Ishikawa (cell line): ENCODE results near the gene AGPS.

Experiments
- CEBPB ChIP-seq: IDR thresholded peaks from 2 replicates; pipeline ENCODE4 v1.6.1; 2012
- CREB1 ChIP-seq: IDR thresholded peaks from 2 replicates; pipeline ENCODE4 v1.6.1; 2012; ENCODE audit warnings: low read depth
- EGR1 ChIP-seq: IDR thresholded peaks from 2 replicates; pipeline ENCODE4 v1.6.1; 2012
- EP300 ChIP-seq: IDR thresholded peaks from 2 replicates; pipeline ENCODE4 v1.6.1; 2012; ENCODE audit warnings: borderline replicate concordance
- FOXM1 ChIP-seq: IDR thresholded peaks from 2 replicates; pipeline ENCODE4 v1.6.1; 2012; ENCODE audit warnings: low read depth, borderline replicate concordance
- NFIC ChIP-seq: IDR thresholded peaks from 2 replicates; pipeline ENCODE4 v1.6.1; 2012
- RAD21 ChIP-seq: IDR thresholded peaks from 2 replicates; pipeline ENCODE4 v1.6.1; 2012; ENCODE audit warnings: low read depth
- REST ChIP-seq: IDR thresholded peaks from 2 replicates; pipeline ENCODE4 v1.6.1; 2012; ENCODE audit warnings: low read depth, mild to moderate bottlenecking
- TAF1 ChIP-seq: IDR thresholded peaks from 2 replicates; pipeline ENCODE4 v1.6.1; 2012; ENCODE audit warnings: low read depth, mild to moderate bottlenecking
- TCF12 ChIP-seq: IDR thresholded peaks from 2 replicates; pipeline ENCODE4 v1.6.1; 2012; ENCODE audit warnings: low read depth
- TEAD4 ChIP-seq: IDR thresholded peaks from 2 replicates; pipeline ENCODE4 v1.6.1; 2012
- YY1 ChIP-seq: IDR thresholded peaks from 2 replicates; pipeline ENCODE4 v1.6.1; 2012; ENCODE audit warnings: low read depth
- ZBTB7A ChIP-seq: IDR thresholded peaks from 2 replicates; pipeline ENCODE4 v1.6.1; 2012; ENCODE audit warnings: low read depth
- TF ChIP-seq, protein P1 (sequence below): IDR thresholded peaks from 2 replicates; pipeline ENCODE4 v1.6.1; 2012
- TF ChIP-seq, protein P2 (sequence below): IDR thresholded peaks from 2 replicates; pipeline ENCODE4 v1.6.1; 2012

Gene AGPS

DNA sequence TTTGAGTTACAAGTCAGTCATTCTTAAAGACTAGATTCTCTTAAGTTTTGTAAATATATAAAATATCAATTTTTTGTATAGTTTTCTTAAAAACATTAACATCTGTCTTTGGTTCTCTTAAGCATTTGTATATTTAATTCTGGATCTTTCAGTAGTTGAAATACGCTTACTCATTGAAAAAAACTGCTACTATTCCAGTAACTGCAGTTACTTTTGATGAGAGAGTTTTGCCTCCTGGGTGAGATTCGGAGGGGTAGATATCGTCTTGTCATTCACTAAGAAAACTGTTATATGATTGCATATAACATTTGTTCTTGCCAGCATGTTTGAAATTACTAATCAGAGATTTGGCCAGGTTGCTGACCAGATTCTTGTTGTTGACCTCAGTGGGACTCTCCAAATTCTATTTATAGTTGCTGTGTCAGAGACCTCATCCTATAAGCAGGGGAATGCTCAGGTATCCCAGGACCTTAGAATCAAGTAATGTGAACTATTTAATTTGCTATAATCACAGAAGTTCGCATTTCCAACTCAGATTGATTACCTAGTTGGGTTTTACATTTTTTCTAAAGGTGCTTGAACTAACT is 7.9 kb downstream of the AGPS start:
- no peak for TF ChIP-seq TAF1

- TF ChIP-seq NFIC (no peak), TAF1 (no peak), YY1 (no peak), REST (no peak)
- TF ChIP-seq, protein P1, sequence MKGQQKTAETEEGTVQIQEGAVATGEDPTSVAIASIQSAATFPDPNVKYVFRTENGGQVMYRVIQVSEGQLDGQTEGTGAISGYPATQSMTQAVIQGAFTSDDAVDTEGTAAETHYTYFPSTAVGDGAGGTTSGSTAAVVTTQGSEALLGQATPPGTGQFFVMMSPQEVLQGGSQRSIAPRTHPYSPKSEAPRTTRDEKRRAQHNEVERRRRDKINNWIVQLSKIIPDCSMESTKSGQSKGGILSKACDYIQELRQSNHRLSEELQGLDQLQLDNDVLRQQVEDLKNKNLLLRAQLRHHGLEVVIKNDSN: no peak
Observed at GRCh38 chr2:177402096-177402495, 9.5 kb downstream of the AGPS start.

DNA sequence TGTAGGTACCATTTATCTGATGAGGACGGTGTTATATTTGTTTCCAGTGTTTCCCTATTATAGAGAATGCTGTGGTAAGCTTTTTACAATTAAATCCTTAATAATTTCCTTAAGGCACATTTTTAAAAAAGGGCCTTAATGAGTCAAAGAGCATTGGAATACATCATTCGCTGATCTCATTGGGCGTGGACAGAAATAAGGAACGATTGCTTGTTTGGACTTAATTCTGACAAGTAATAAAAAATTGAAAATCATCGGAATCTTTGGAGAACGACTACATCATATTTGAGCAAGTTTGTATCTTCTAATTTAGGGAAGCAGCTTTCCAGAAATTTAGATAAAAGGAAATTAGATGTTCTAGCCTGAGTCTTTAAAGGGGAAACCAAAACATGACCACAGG is 11.3 kb downstream of the AGPS start:
- no peak for TF ChIP-seq YY1

- TF ChIP-seq NFIC (no peak), FOXM1 (no peak), TEAD4 (no peak), TAF1 (no peak), ZBTB7A (no peak), REST (no peak), EGR1 (no peak)
Observed at GRCh38 chr2:177404243-177404642, 11.7 kb downstream of the AGPS start.

DNA sequence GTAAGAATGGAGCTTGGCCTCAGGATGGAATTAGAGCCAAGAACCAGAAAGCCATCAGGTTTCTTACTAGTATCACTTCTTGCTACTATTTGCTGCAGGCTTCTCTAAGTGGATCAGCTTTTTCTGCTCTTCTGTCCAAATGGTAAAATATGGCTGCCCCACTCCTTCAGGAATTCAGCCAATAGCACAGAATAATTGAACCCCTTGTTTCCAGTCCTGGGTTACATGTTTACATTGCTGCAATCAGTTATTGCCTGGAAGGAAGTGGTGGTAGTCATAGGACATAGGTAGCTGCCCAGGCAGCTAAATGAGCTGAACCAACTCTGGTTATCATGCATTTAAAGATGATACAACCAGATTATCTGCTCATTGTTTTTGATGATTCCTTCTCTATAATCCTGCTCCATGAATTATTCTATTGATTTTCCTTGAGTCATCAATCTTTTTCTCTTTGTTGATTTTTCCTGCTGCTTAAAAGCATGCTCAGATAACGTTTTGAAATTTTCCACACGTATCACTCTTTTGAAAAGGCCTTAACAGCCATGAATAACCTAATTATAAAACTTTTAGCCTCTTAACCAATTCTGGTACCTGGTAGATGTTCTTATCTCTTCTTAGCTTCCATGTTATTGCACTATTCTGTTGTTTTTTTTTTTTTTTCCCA is 12.6 kb downstream of the AGPS start:
- TF ChIP-seq EP300: no peak
- TF ChIP-seq, protein P1: no peak
- TF ChIP-seq TEAD4: no peak
- TF ChIP-seq EGR1: no peak
- no peak for TF ChIP-seq CREB1
- no peak for TF ChIP-seq FOXM1
- TF ChIP-seq TCF12: no peak

- TF ChIP-seq REST: no peak
- no peak for TF ChIP-seq TEAD4
- no peak for TF ChIP-seq EGR1
- TF ChIP-seq NFIC: no peak
- no peak for TF ChIP-seq TAF1
- TF ChIP-seq RAD21: no peak
- no peak for TF ChIP-seq EP300
- TF ChIP-seq, protein P1: no peak
- no peak for TF ChIP-seq CEBPB
- TF ChIP-seq ZBTB7A: no peak
- TF ChIP-seq FOXM1: no peak
- TF ChIP-seq, protein P2, sequence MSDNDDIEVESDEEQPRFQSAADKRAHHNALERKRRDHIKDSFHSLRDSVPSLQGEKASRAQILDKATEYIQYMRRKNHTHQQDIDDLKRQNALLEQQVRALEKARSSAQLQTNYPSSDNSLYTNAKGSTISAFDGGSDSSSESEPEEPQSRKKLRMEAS: no peak
- TF ChIP-seq CREB1: no peak
- TF ChIP-seq TCF12: no peak
- TF ChIP-seq YY1: no peak
Observed at GRCh38 chr2:177406182-177406581, 13.6 kb downstream of the AGPS start.
